MM.1S (cell line): ENCODE results near the gene PTPRF.

Experiments
- CTCF ChIP-seq: fragments of 300-600 bp; sonication (generic); IDR thresholded peaks from 2 replicates; pipeline ENCODE4 v1.5.1; 2016; ENCODE audit warnings: antibody characterized with exemption, low read length, mixed read lengths
- EZH2 ChIP-seq: fragments of 300-600 bp; sonication (generic); optimal IDR thresholded peaks from 2 replicates; pipeline ENCODE3; 2017; ENCODE audit warnings: low read depth, mild to moderate bottlenecking, antibody characterized with exemption, low read length, mixed read lengths
- EZH2phosphoT487 ChIP-seq: fragments of 300-600 bp; sonication (generic); IDR thresholded peaks from 2 replicates; pipeline ENCODE4 v1.6.1; 2018; ENCODE audit warnings: antibody characterized with exemption, low read length

GRCh38 chr1:43532716-43533115 is 2.0 kb downstream of the PTPRF start:
- TF ChIP-seq CTCF (no peak), EZH2 (no peak), EZH2phosphoT487 (no peak)
